ENCODE data around the gene RASGRF2.

The RASGRF2 gene

GRCh38 chr5:81212211-81212751 lies 252.1 kb downstream of the RASGRF2 start:
- peak; percentile 56 to 87 for DNase-seq

- DNase-seq = no peak
Observed at GRCh38 chr5:81213070-81213469, 252.9 kb downstream of the RASGRF2 start.

GRCh38 chr5:81214848-81215247 lies 254.7 kb downstream of the RASGRF2 start:
- DNase-seq = no peak

DNA sequence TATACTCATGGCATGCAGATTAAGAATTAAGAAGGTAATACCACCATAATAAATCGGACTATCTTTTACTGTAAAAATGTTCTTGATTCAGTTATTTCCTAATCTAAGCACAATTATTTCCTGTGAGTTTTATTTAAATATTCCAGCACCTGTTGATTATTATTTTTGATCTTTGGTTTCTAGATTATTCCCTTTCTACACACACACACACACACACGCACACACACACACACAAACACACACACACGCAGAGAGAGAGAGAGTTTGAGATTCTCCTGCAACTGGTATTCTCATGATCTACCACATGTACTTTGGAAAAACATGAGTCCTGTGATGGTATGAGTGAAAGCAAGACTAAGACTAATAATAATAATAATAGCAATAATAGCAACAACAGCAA lies 256.0 kb downstream of the RASGRF2 start:
- no peak for DNase-seq

DNA sequence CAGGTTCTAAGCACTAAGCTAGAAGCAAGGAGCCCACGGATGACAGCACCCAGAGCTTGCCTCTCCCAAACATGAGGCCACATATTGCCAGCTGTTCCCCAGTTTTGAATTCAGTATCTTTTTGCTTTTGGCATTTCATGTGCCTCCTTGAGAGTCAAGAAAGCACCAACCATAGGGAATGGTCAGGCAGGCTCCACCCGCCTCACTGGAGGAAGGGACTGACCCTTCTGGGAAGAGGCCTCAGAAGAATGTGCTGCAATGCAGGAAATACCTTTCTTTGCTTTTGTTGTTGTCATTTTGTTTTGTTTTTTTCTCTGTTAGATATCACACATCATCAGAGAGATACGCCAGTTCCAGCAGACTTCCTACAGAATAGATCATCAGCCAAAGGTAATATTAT lies 259.2 kb downstream of the RASGRF2 start:
- no peak for DNase-seq

GRCh38 chr5:81222285-81222684 lies 262.1 kb downstream of the RASGRF2 start:
- no peak for DNase-seq

- no peak for DNase-seq
Observed at GRCh38 chr5:81225463-81225862, 265.3 kb downstream of the RASGRF2 start.

DNA sequence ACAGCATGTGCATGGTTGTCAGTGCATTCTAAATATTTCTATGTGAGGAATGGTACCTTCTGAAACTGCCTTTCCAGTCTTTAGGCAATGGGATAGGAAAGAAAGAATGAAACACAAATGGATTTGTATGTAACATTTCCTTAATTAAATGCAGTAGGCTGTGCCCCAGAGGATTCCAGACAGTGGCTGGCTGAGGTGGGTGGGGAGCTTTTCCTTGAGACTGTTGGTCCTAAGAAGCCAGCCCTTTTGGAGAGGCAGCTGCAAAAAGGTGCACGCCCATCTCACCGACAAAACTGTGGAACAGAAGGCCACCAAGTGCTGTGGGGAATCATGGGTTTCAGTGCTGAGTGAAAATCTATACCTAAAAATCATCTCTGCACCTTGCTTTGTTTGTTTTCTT lies 266.1 kb downstream of the RASGRF2 start:
- DNase-seq = no peak

DNA sequence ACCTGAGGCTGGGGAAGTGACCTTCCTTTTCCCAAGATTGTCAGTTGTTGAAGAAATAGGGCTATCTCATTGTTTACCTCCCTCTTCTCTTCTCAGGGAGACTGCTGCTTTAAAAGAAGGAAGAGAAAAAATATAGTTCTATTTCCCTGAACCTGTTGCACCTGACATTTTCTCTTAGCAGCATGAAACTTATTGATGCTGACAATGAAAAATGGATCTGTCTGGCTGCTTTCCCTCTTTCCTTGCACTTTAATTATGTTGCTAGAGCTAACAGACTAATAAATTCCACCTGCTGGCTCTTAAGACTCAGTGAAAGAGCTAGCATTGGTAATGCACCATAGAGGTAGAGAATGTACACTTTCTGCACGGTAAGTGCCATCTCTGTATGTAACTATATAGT lies 266.8 kb downstream of the RASGRF2 start:
- DNase-seq = no peak

DNA sequence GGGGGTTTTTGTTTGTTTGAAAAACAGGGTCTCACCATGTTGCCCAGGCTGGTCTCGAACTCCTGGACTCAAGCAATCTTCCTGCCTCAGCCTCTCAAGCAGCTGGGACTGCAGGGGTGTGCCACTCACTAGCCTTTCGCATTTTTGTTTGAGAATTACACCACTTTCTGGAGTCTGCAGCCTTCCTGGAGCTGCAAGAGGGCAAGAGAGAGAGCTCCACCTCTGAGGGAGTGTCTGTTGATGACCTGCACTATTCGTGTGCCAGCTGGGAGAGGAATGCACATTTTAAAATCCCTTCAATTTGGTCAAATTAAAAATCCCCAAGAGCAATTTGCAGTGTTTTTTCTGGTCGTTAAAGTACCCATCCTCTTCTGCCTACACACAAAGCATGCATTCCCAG lies 267.9 kb downstream of the RASGRF2 start:
- no peak for DNase-seq

GRCh38 chr5:81230416-81230815 lies 270.3 kb downstream of the RASGRF2 start:
- no peak for DNase-seq

DNA sequence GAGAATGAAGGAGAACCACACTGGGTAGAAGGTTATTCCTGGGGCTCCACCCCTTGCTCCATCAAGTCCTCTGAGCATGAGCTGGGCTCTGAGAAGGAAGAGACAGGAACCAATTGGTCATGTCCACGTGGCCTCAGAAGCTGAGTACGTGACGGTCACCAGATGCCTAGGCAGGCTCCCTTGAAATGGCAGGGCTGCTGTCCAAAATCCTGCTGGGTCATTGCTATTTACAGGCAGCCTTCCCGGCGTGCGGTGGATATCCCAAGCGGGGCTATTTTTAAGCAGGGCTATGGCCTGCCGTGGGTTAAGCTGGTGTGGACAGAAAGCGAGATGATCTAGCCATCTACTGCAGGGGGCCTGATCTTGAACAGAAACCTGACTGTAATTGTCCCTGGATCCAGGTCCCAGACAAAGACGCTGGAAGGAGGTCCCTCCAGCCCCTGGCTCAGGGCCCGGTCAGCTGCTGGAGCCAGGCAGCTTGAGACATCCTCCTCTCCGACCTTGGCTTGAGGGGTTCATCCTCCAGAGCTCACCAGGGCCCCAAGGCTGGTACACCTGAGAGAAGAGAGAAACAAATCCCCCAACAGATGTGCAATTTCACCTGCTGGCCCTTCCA lies 272.4 kb downstream of the RASGRF2 start:
- no peak for DNase-seq

DNA sequence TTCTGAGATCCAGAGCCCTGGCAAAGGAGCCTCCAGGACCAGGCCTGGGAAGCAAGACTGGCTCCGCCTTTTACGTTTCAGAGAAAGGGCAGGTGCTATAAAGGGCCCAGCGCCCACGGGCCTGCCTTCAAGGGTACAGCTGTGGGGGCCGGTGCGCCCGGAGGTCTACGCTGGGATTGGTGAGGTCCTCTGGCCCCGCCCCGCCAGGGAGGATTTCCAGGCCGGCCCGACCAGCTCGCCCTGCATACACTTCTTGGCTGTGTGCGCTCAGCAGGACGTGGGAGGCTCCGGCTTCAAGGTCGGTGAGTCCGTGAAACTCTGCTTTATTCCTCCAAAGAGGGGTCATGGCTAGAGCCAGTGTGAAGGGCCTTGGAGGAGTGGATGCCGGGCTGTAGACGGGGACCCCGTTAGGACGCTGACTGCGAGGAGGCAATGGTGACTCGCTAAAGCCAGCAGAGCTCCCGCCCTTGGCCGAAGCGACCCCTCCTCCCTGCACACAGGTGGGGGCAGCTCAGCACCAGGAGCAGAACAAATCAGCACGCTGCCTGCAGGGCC lies 273.0 kb downstream of the RASGRF2 start, which contains the start of gene CKMT2:
CKMT2 (plus strand) TSS at position 243 of the 555 bp plus-strand sequence. CDS start 17,811 bp downstream, outside the sequence.
- no peak for DNase-seq

- DNase-seq = no peak
Observed at GRCh38 chr5:81234299-81234698, 274.1 kb downstream of the RASGRF2 start.

DNA sequence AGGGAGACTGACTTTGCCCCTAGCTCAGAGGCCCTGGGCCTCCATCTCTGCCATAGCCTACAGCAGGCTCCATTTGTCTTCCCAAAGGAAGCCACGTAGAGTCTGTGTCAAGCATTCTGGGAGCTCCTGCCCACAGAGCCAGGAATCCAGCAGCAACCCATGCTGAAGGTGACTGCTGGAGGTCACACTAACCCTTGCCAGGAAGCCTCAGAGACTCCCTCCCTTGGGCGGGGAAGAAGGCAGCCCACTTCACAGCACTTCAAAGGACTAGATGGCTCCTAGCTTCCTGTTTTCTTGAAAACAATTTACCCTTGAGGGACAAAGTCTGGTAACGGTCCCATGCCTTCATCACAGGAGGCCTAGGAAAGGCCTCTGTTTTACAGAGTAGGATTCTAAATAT lies 274.6 kb downstream of the RASGRF2 start:
- no peak for DNase-seq

DNA sequence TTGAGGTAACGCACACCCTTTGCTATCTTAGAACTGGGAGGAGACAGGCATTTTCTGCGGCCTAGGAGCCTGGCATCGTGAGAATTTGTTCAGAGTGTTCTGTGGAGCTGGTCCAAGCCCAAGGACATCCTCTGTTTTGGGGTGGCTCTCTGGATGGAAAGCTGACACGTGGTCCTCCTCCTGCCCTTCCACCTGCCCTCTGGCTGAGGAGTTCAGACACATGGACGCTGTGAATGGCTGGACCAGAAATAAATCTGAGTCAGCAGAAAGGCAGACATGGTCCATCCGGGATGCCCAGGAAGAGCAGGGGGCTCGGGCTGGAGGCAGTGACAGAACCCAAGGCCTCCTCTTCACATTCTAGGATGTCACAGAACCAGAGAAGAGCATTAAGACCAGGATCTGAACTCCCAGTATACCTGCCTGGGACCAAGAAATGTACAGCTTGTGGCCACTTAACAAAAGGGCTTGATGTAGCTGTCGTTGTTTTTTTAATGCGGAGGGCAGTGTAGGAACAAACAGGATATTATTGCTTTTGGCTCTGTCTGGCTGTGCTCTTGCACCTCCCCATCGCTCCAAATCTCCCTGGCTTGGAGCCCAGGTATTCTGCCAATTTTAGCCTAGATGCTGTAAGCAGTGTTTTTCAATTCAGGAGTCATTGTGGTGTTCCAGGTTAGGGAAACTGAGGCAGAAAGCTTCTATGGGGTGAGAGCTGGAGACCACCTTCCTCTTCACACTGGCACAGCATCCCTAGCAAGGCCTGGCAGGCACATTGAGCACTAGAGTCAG lies 275.3 kb downstream of the RASGRF2 start:
- no peak for DNase-seq

GRCh38 chr5:81238460-81238859 lies 278.3 kb downstream of the RASGRF2 start:
- DNase-seq = no peak

GRCh38 chr5:81239613-81240012 lies 279.4 kb downstream of the RASGRF2 start:
- DNase-seq = no peak

DNA sequence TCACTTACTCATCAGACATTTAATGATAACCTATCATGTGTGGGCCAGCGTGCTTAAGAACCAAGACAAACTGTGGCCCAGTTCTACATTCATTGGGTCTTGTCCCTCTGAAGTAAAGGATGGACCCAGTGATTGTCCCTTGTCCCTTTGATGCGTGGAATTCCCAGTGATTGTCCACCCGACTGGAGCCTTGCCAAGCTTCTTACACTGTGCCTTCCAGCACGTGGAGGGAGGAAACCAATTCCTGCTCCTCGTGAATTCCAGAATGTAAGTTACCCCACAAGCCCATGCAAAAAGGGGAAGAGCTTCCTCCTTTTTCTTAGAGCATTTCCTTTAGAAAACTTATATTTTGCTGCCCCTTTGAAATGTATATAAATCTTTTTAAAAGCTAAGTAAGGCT lies 280.8 kb downstream of the RASGRF2 start:
- no peak for DNase-seq

- DNase-seq = no peak
Observed at GRCh38 chr5:81241961-81242648, 281.9 kb downstream of the RASGRF2 start.

GRCh38 chr5:81242906-81243436 lies 282.8 kb downstream of the RASGRF2 start:
- DNase-seq = no peak

- no peak for DNase-seq
Observed at GRCh38 chr5:81244451-81244850, 284.3 kb downstream of the RASGRF2 start.

DNA sequence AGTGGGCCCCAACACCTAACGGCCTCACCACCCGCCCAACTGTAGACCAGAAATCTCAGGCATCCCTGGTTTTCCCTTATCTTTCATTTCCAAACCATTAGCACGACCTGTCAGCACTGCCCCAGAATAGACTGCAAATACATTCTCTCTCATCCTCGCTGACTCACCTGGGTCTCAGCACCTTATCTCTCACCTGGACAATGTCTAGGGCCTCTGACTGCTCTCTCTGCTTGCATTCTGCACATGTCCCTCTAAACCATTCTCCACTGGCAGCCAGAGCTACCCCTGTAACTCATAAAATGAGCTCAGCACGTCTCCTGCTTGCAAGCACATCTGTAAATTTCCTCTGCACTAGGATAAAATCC lies 285.7 kb downstream of the RASGRF2 start:
- no peak for DNase-seq

Data from NCI-H2081 (cell line).